Activated CD8-positive, alpha-beta memory T cell treated with anti-CD3 and anti-CD28 coated beads, Interleukin-2, amount 50 U/mL, for 1 hour (primary cell): ENCODE results near the gene RPL37A.

Experiments used
- DNase-seq: peaks from one replicate; pipeline ENCODE4 v3.0.0-alpha.2; 2020; ENCODE audit errors: extremely low read depth

RPL37A gene

GRCh38 chr2:216498379-216499352 is at the start of gene RPL37A:
Gene RPL37A, plus strand, starts transcription at chr2:216498844. Its CDS starts 31 bp downstream, at chr2:216498875.
- DNase-seq: peak; percentile 78

GRCh38 chr2:216450346-216450745 is 48.3 kb upstream of the RPL37A start:
- DNase-seq: no peak

- DNase-seq: no peak
Measured at GRCh38 chr2:216450784-216451183, 47.9 kb upstream of the RPL37A start.

GRCh38 chr2:216453955-216454614 is 44.6 kb upstream of the RPL37A start:
- no peak for DNase-seq

DNA sequence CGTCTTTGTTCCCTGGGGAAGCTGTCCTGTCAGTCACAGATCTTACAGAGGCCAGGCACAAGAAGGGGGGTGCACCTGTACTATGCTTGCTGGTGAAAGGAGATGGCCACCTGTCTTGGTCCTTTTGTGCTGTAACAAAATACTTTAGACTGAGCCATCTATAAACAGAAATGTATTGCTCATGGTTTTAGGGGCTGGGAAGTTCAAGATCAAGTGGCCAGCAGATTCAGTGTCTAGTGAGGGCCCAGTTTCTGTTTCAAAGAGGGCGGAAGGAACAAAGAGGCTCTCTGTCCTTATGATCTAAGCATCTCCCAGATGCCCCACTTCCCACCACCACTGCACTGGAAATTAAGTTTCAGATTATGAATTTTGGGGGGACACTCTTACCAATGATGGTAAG is 35.5 kb upstream of the RPL37A start:
- DNase-seq: no peak

- DNase-seq: no peak
Measured at GRCh38 chr2:216464104-216464720, 34.4 kb upstream of the RPL37A start.

GRCh38 chr2:216465579-216466195 is 33.0 kb upstream of the RPL37A start:
- no peak for DNase-seq

DNA sequence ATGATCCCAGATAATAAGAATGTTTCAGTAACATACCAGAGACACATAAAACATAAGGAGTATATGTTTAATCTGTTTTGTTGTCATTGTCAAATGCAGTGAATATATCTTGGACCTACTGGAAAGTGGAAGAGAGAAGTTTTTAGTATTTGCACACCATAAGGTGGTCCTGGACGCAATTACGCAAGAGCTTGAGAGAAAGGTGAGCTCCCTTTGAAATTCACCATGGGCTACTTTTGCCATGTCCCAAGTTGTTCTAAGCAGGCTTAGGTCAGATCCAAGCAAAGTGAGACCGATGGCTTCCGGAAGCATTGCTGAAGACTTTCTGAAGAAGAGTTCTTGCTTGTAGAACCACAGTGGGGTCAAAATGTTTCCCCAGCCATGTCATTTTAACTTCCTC is 30.8 kb upstream of the RPL37A start:
- DNase-seq: no peak

DNA sequence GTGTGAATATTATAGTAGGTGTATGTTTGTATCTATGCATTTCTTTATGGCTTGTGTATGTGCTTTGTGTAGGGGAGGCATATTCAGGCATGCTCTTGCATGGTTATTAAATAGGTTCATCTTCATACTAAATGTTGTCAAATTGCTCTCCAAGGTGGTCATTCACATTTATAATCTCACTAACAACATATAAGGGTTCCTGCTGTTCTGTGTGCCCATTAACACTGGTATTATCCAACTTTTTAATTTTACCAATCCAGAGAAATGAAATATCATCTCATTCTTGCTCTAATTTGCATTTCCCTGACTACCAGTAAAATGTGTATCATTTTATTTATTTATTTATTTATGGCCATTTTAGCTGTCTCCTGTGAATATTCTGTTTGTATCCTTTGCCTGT is 29.0 kb upstream of the RPL37A start:
- DNase-seq: no peak

- DNase-seq: no peak
Measured at GRCh38 chr2:216473187-216473586, 25.5 kb upstream of the RPL37A start.

GRCh38 chr2:216474925-216475670 is 23.5 kb upstream of the RPL37A start:
- no peak for DNase-seq

GRCh38 chr2:216475767-216476166 is 22.9 kb upstream of the RPL37A start:
- DNase-seq: no peak

DNA sequence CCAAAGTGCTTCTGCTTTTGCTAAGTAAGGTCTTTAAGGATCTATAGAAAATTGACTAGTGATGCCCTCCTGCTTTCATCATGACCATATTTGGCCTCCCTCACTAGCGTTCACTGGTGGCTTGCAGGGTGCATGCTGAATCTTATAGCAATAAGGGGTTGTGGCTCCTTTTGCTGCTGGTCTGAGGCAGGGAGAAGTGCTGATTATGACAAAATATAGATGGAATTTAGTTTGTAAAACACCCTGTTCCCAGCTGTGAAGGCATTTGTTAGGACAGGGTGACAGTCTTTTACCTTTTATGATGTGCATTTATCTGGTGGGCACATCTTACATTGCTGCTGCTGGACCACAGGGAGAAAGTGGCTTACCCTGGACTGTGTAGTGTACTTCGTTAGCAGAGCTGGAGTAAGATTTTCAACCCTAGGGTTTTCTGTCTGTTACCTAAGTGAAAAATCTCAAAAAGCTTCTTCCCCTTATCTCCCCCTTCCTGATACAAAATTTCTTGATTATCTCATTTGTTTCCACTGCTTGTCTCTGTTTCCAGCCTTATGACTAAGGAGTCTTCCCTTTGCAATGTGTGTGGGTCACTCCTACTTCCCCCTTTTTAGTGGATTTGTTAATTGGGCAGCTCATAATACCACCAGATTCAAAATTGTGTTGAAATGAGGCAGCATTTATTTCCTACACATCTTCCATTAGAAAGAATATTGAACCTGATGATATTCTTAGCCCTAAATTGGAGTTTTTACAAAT is 21.2 kb upstream of the RPL37A start:
- no peak for DNase-seq

DNA sequence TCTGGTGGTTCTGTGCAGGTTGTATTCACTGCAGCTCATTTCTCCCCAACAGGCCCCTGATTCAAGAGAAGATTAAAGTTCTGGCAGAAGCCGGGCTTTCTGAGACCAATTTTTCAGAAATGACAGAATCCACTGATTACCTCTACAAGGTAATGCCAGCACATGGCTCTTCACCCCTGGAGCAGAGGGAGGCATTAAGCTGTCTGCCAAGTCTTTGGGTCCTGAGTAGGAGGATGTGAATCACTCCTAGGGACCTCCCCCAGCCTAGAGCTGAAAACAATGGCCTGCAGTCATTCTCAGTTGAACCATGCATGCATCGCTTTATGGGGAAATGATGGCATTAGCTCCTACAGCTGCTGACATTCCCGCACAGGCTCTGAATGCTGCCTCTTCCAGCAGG is 20.5 kb upstream of the RPL37A start:
- no peak for DNase-seq

- no peak for DNase-seq
Measured at GRCh38 chr2:216478791-216479190, 19.9 kb upstream of the RPL37A start.

DNA sequence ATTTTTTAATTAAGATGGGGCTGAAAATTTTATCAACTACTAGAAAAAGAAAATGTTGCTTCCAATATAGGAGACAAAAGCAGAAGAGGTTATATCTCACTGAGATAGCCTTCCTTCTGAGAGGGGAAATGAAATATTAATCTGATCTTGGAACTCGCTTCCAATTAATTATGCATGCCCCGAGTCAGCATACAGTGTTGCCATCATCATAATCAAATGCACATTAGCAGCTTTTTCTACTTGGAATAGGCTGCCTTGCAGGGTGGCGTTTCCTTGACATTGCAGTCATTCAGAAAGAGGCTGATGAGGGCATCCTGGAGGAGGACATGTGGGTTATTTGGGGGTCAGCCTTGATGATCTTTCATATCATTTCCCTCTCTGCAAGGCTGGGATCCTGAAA is 18.4 kb upstream of the RPL37A start:
- no peak for DNase-seq

- no peak for DNase-seq
Measured at GRCh38 chr2:216482640-216483039, 16.0 kb upstream of the RPL37A start.

- no peak for DNase-seq
Measured at GRCh38 chr2:216485237-216485636, 13.4 kb upstream of the RPL37A start.

- no peak for DNase-seq
Measured at GRCh38 chr2:216485745-216486144, 12.9 kb upstream of the RPL37A start.

DNA sequence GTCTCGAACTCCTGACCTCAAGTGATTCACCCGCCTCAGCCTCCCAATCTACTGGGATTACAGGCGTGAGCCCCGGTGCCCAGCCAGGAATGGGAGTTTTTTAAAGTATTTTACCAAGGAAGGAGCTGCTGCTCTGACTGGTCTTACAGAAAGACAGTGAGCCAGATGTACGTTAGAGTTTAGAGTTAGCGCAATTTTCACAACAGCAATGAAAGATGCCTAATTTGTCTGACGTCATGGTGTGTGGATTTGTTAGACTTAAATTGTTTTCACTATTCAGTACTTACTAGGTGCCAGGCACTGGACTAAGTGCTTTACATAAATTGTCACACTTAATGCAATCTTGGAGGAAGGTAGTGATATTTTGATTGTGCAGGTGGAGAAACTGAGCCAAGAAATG is 12.4 kb upstream of the RPL37A start:
- DNase-seq: no peak

DNA sequence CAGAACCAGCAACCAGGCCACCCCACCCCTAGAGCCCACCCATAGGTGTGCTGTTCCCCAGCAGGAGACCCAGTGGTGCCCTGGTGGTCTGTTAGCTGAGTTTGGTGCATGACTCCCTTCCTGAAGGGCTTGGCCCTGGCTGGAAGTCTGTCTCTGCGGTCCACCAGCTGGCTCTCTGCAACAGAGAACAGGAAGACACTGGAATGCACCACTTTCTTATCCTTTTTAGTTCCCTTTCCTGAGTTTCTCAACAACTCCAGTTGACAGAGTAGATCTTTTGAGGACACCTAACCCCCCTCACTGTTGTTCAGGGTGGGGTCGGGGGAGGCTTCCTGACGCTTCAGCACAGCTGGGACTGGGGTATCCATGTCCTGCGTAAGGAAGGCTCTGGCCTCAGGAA is 11.9 kb upstream of the RPL37A start:
- DNase-seq: no peak
